ENCODE measurements around the gene CARD19. TPM values are rescaled to one million over a fixed set of nuclear protein-coding genes. Genes with fewer than 3 reads are reported as not detected.

Gene CARD19
- polyA plus RNA-seq, 1 donor (not counting 4 experiments of a cell fraction or from before 2014, with no cell fraction given): 36.7 TPM

- DNase-seq (ENCODE audit: low read depth, low spot score) (no peak), FAIRE-seq (no peak)
- TF ChIP-seq, protein P1, sequence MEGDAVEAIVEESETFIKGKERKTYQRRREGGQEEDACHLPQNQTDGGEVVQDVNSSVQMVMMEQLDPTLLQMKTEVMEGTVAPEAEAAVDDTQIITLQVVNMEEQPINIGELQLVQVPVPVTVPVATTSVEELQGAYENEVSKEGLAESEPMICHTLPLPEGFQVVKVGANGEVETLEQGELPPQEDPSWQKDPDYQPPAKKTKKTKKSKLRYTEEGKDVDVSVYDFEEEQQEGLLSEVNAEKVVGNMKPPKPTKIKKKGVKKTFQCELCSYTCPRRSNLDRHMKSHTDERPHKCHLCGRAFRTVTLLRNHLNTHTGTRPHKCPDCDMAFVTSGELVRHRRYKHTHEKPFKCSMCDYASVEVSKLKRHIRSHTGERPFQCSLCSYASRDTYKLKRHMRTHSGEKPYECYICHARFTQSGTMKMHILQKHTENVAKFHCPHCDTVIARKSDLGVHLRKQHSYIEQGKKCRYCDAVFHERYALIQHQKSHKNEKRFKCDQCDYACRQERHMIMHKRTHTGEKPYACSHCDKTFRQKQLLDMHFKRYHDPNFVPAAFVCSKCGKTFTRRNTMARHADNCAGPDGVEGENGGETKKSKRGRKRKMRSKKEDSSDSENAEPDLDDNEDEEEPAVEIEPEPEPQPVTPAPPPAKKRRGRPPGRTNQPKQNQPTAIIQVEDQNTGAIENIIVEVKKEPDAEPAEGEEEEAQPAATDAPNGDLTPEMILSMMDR (optimal IDR thresholded peaks at IDR 0.05 in 1 of 3, IDR thresholded peaks at IDR 0.05 in 1 of 3, conservative IDR thresholded peaks at IDR 0.05 in 1 of 3; ENCODE audit: extremely low read depth in 1 of 3, insufficient read depth in 2 of 3, low read length in 3 of 3): no peak
- TF ChIP-seq EZH2 (IDR thresholded peaks at IDR 0.05; ENCODE audit: low read length): no peak
- Histone ChIP-seq H3K27me3 (ENCODE audit: control insufficient read depth, extremely low read depth, insufficient read depth, low read length) (no peaks in the 10 kb centered on the region), H2AFZ (ENCODE audit: control insufficient read depth, low read length) (no peak overlapping the region), H3K9me3 (ENCODE audit: control insufficient read depth, low read depth, low read length) (no peaks in the 10 kb centered on the region), H3K4me3 (ENCODE audit: control insufficient read depth in 2 of 3, extremely low read depth in 1 of 3, insufficient read depth in 2 of 3, low read depth in 1 of 3, low read length in 3 of 3) (no peak overlapping the region), H3K27ac (ENCODE audit: control insufficient read depth, insufficient read depth, low read length) (no peak overlapping the region), H3K36me3 (ENCODE audit: control insufficient read depth in 2 of 2, extremely low read depth in 1 of 2, insufficient read depth in 2 of 2, low read length in 2 of 2) (peaks cover 9 to 14% of the 10 kb centered on the region in 2 experiments), H3K79me2 (ENCODE audit: control insufficient read depth, insufficient read depth, low read length) (no peaks in the 10 kb centered on the region), H4K20me1 (ENCODE audit: control insufficient read depth, extremely low read depth, insufficient read depth, low read length) (no peaks in the 10 kb centered on the region), H3K4me1 (ENCODE audit: control insufficient read depth, extremely low read depth, insufficient read depth, low read length) (no peaks in the 10 kb centered on the region), H3K4me2 (ENCODE audit: control insufficient read depth, extremely low read depth, insufficient read depth, low read depth, low read length) (no peak overlapping the region), H3K9me1 (ENCODE audit: control insufficient read depth, extremely low read depth, insufficient read depth, low read length) (peaks cover 3% of the 10 kb centered on the region), H3K9ac (ENCODE audit: control insufficient read depth, extremely low read depth, insufficient read depth, low read length) (no peak overlapping the region)
- dilution Hi-C loops (cut with MboI; ENCODE audit: extremely low pct_ligation_motif_present, low sequenced_read_pairs): no loop called here
Observed at GRCh38 chr9:93114984-93115335, 18.9 kb downstream of the CARD19 start.

GRCh38 chr9:93115486-93116071 lies 19.6 kb downstream of the CARD19 start:
- no peak overlapping the region for H3K4me3 ChIP-seq (ENCODE audit: control insufficient read depth in 2 of 3, extremely low read depth in 1 of 3, insufficient read depth in 2 of 3, low read depth in 1 of 3, low read length in 3 of 3)
- no peak overlapping the region for H2AFZ ChIP-seq (ENCODE audit: control insufficient read depth, low read length)
- no peaks in the 10 kb centered on the region for H3K27me3 ChIP-seq (ENCODE audit: control insufficient read depth, extremely low read depth, insufficient read depth, low read length)
- H3K79me2 ChIP-seq (ENCODE audit: control insufficient read depth, insufficient read depth, low read length): no peaks in the 10 kb centered on the region
- no peak overlapping the region for H3K27ac ChIP-seq (ENCODE audit: control insufficient read depth, insufficient read depth, low read length)
- DNase-seq (ENCODE audit: low read depth, low spot score) (no peak), FAIRE-seq (no peak)
- TF ChIP-seq EZH2 (IDR thresholded peaks at IDR 0.05; ENCODE audit: low read length): no peak
- TF ChIP-seq, protein P1 (optimal IDR thresholded peaks at IDR 0.05 in 1 of 3, IDR thresholded peaks at IDR 0.05 in 1 of 3, conservative IDR thresholded peaks at IDR 0.05 in 1 of 3; ENCODE audit: extremely low read depth in 1 of 3, insufficient read depth in 2 of 3, low read length in 3 of 3): no peak
- H3K4me2 ChIP-seq (ENCODE audit: control insufficient read depth, extremely low read depth, insufficient read depth, low read depth, low read length): no peak overlapping the region
- peaks cover 3% of the 10 kb centered on the region for H3K9me1 ChIP-seq (ENCODE audit: control insufficient read depth, extremely low read depth, insufficient read depth, low read length)
- no peaks in the 10 kb centered on the region for H4K20me1 ChIP-seq (ENCODE audit: control insufficient read depth, extremely low read depth, insufficient read depth, low read length)
- peaks cover 4 to 12% of the 10 kb centered on the region in 2 experiments for H3K36me3 ChIP-seq (ENCODE audit: control insufficient read depth in 2 of 2, extremely low read depth in 1 of 2, insufficient read depth in 2 of 2, low read length in 2 of 2)
- dilution Hi-C loops (cut with MboI; ENCODE audit: extremely low pct_ligation_motif_present, low sequenced_read_pairs): no loop called here
- no peaks in the 10 kb centered on the region for H3K9me3 ChIP-seq (ENCODE audit: control insufficient read depth, low read depth, low read length)
- no peaks in the 10 kb centered on the region for H3K4me1 ChIP-seq (ENCODE audit: control insufficient read depth, extremely low read depth, insufficient read depth, low read length)
- H3K9ac ChIP-seq (ENCODE audit: control insufficient read depth, extremely low read depth, insufficient read depth, low read length): no peak overlapping the region
